ENCODE measurements around the gene SLC35G1.

Gene SLC35G1

GRCh38 chr10:93871671-93872204 lies 22.0 kb upstream of the SLC35G1 start:
- H3K4me3 ChIP-seq (ENCODE audit: low read depth, low read length), result no peak overlapping the region
- no peak for TF ChIP-seq CTCF (IDR thresholded peaks at IDR 0.05; ENCODE audit: insufficient read depth, low read depth, low read length, missing control alignments)

DNA sequence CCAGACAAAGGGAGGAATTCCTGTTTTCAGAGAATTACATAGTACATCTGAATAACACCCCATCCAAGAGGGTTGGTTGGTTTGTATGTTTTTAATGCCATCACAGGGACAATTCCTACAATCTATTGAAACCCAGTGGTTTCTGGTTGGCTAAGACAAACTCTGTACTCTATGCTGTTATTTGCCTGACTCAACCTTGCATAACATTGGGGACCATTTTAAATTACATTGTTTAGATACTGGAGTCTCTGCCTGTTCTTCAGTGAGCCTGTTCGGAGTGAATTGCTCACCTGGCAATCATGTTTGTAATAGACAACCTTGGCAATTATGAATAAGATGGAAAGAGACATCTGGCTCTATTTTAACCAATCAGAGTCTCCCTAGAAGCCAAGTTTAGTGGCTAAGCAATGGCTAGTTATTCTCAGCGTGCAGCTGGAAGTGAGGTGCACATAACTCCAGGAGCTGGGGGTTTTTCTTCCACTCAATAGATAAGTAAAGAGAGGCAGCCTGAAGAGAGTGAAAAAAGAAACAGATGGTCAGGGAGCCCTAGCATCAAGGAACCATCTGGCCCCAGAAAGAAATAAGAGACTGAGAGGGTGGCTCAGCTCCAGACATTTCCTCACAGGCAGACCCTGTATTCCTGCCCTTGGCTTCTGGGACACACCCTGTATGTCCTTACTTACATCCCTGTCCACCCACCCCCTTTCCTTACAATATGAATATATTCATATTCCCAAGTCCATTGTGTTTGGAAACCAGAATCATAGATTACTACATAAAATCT lies 21.2 kb upstream of the SLC35G1 start:
- no peak for DNase-seq (ENCODE audit: low read depth)
- H3K4me3 ChIP-seq (ENCODE audit: low read depth, low read length), result no peak overlapping the region
- TF ChIP-seq CTCF (IDR thresholded peaks at IDR 0.05; ENCODE audit: insufficient read depth, low read depth, low read length, missing control alignments), result no peak

More at GRCh38 chr10:93871671-93872204, 22.0 kb upstream of the SLC35G1 start:
- no peak for DNase-seq (ENCODE audit: low read depth)

DNA sequence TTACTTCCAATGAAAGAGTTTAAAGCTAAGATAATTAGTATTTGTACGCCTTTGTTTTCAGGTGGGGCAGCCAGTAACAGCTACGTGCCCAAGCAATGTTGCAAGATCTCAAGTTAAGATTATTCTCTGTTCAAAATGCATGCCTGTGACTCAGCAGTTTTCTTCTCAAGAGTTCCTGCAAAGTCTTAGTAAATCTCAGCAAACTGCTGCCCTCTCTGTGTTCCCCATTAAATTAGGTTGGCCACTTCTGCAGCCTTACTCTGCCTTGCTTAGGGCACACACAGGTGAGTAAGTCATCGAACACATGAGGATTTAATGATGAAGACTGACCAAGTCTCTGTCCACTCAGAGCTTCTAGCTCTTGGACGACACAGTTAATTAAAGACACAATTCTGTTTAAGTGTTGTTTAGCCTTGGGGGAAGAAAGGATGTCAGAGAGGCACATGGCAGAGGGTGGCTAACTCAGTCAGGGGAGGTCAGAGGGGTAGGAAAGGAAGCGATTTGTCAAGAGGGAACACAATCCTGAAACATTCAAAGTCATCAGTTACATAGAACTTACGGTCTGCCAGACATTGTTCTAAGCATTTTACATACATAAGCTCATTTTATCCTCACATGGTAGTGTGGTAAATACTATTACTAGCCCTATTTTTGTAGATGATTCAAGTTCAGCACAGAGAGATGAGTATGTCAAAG lies 20.2 kb upstream of the SLC35G1 start:
- H3K4me3 ChIP-seq (ENCODE audit: low read depth, low read length), result no peak overlapping the region
- TF ChIP-seq CTCF (IDR thresholded peaks at IDR 0.05; ENCODE audit: insufficient read depth, low read depth, low read length, missing control alignments), result no peak
- DNase-seq (ENCODE audit: low read depth), result no peak

DNA sequence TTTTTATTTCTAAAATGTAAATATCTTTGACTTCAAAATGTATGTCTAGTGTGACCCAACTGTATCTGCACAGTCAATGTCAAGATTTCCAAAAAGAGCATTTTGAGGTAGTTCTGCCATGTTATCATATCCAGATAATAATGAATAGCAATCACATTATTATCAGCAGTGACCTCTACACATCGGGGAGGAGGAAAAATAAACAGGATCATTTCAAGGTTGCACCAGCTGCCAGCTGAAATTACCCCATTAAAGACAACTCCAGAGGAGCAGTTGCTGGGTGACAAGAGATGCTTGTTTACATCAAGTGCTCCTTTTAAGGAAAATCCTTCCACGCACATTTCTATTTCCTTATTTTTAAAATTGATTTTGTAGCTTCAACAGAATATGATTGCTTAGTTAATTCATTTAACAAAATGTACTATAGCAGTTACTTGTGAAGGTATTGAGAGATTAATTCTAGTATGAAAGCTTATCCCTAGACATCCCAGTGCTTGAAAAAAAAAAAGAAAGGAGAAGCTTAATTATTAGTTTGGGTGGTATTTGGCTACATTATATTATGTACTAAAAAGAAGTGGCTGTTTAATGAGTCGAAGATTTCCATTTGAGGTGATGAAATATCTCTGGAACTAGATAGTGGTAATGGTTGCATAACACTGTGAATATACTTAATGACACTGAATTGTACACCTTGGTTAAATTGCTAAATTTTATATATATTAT lies 19.3 kb upstream of the SLC35G1 start:
- DNase-seq (ENCODE audit: low read depth), result no peak
- TF ChIP-seq CTCF (IDR thresholded peaks at IDR 0.05; ENCODE audit: insufficient read depth, low read depth, low read length, missing control alignments), result no peak
- no peak overlapping the region for H3K4me3 ChIP-seq (ENCODE audit: low read depth, low read length)

GRCh38 chr10:93875032-93875358 lies 18.8 kb upstream of the SLC35G1 start:
- no peak for TF ChIP-seq CTCF (IDR thresholded peaks at IDR 0.05; ENCODE audit: insufficient read depth, low read depth, low read length, missing control alignments)
- no peak for DNase-seq (ENCODE audit: low read depth)
- no peak overlapping the region for H3K4me3 ChIP-seq (ENCODE audit: low read depth, low read length)

- no peak overlapping the region for H3K4me3 ChIP-seq (ENCODE audit: low read depth, low read length)
- no peak for TF ChIP-seq CTCF (IDR thresholded peaks at IDR 0.05; ENCODE audit: insufficient read depth, low read depth, low read length, missing control alignments)
- DNase-seq (ENCODE audit: low read depth), result no peak
Observed at GRCh38 chr10:93876381-93876780, 17.4 kb upstream of the SLC35G1 start.

Measured in GM12865 (cell line).